K562 (cell line): ENCODE results near the gene UBE2A. TPM values are rescaled to one million over a fixed set of nuclear protein-coding genes. Genes with fewer than 3 reads are reported as not detected.

Experiments
- CBX3 ChIP-seq, 2 experiments: IDR thresholded peaks; 1 replicate in 1 of 2; 2 replicates in 1 of 2; pipeline ENCODE4 v1.6.1; 2012; ENCODE audit warnings: inconsistent platforms in 2 of 2, low read length in 2 of 2, borderline replicate concordance in 1 of 2, control low read depth in 1 of 2
- CBX5 ChIP-seq: IDR thresholded peaks from 2 replicates; pipeline ENCODE4 v1.6.1; 2014; ENCODE audit warnings: low read depth, borderline replicate concordance
- ELF1 ChIP-seq: fragments of 200-800 bp; sonication (Bioruptor generic); IDR thresholded peaks from 2 replicates; pipeline ENCODE4 v1.6.1; 2016; ENCODE audit warnings: missing genetic modification characterization, missing compliant biosample characterization
- EP400 ChIP-seq: fragments of 450-650 bp; IDR thresholded peaks from 2 replicates; pipeline ENCODE4 v1.6.1; 2017; ENCODE audit warnings: antibody characterized with exemption, mild to moderate bottlenecking, moderate library complexity
- FOXJ3 ChIP-seq: sonication (generic); formaldehyde crosslinking; IDR thresholded peaks from 2 replicates; pipeline ENCODE4 v1.4.0; 2020; ENCODE audit warnings: mild to moderate bottlenecking, missing genetic modification reagents
- HDAC1 ChIP-seq, 2 experiments: fragments of 450-650 bp; IDR thresholded peaks; 2 replicates each; pipeline ENCODE4 v1.6.1; 2016 to 2017; ENCODE audit warnings: inconsistent platforms in 1 of 2, mild to moderate bottlenecking in 1 of 2, moderate library complexity in 1 of 2
- SLC30A9 ChIP-seq: fragments of 250-450 bp; sonication (Bioruptor Pico); IDR thresholded peaks from 2 replicates; pipeline ENCODE4 v1.8.0; 2022; ENCODE audit warnings: mild to moderate bottlenecking, moderate library complexity
- XRCC5 ChIP-seq: fragments of 200-400 bp; formaldehyde crosslinking; IDR thresholded peaks from 2 replicates; pipeline ENCODE4 v1.6.1; 2017; ENCODE audit warnings: low read depth, mild to moderate bottlenecking, low read length
- ZNF311 ChIP-seq: fragments of 250-450 bp; sonication (Bioruptor Pico); IDR thresholded peaks from 2 replicates; pipeline ENCODE4 v1.4.0; 2020; ENCODE audit warnings: mild to moderate bottlenecking, moderate library complexity
- polyA plus RNA-seq, 8 experiments: library from polyadenylated mRNA; depleted of rRNA in 4 of 8; stranded (reverse) in 5 of 8; unstranded in 3 of 8; fragments of >200 nt; fragmentation: Nextera tagmentation in 2 of 8; fragmentation: Illumina TruSeq in 1 of 8; extraction: Ambion mirVana in 2 of 8; extraction: Trizol in 1 of 8; gene quantifications; 2 replicates each; pipeline versions ENCODE4 v1.2.1 to v1.2.3, GENCODE V29; 2011 to 2014; ENCODE audit warnings: inconsistent platforms in 1 of 8, missing spikeins in 1 of 8
- total RNA-seq, 7 experiments: library from RNA; depleted of rRNA in 6 of 7; stranded (reverse); fragments of >200 nt in 6 of 7; fragmentation: Illumina TruSeq in 2 of 7; extraction: Trizol in 2 of 7; gene quantifications; 2 replicates each; pipeline versions ENCODE4 v1.2.1 to v1.2.3, GENCODE V29; 2011 to 2021; ENCODE audit warnings: low replicate concordance in 1 of 7
- TF ChIP-seq, protein P1 (sequence below), 3 experiments: fragments of 200-800 bp in 1 of 3; fragments of 250-450 bp in 1 of 3; fragments of 450-650 bp in 1 of 3; sonication (Bioruptor Pico) in 1 of 3; sonication (Bioruptor generic) in 1 of 3; formaldehyde crosslinking in 1 of 3; IDR thresholded peaks; 2 replicates each; pipeline versions ENCODE4 v1.6.1 to v1.8.0; 2016 to 2022; ENCODE audit warnings: mild to moderate bottlenecking in 2 of 3, missing genetic modification characterization in 2 of 3, missing compliant biosample characterization in 1 of 3, moderate library complexity in 1 of 3
- TF ChIP-seq, protein P2 (sequence below): sonication (generic); formaldehyde crosslinking; IDR thresholded peaks from 2 replicates; pipeline ENCODE4 v1.8.0; 2023; ENCODE audit warnings: missing genetic modification reagents, mild to moderate bottlenecking, borderline replicate concordance
- TF ChIP-seq, protein P3 (sequence below): fragments of 250-450 bp; sonication (Bioruptor Pico); IDR thresholded peaks from 2 replicates; pipeline ENCODE4 v1.6.1; 2021; ENCODE audit warnings: mild to moderate bottlenecking
- TF ChIP-seq, protein P4 (sequence below): fragments of 200-400 bp; formaldehyde crosslinking; IDR thresholded peaks from 2 replicates; pipeline ENCODE4 v1.6.1; 2017; ENCODE audit warnings: mild to moderate bottlenecking, low read depth, low read length, moderate library complexity

Gene UBE2A
- total and polyA plus RNA-seq, 9 of the 15 experiments (the other 6 are each of a cell fraction or from before 2014, with no cell fraction given), result 21.6 to 87.6 (median 47.8) TPM

DNA sequence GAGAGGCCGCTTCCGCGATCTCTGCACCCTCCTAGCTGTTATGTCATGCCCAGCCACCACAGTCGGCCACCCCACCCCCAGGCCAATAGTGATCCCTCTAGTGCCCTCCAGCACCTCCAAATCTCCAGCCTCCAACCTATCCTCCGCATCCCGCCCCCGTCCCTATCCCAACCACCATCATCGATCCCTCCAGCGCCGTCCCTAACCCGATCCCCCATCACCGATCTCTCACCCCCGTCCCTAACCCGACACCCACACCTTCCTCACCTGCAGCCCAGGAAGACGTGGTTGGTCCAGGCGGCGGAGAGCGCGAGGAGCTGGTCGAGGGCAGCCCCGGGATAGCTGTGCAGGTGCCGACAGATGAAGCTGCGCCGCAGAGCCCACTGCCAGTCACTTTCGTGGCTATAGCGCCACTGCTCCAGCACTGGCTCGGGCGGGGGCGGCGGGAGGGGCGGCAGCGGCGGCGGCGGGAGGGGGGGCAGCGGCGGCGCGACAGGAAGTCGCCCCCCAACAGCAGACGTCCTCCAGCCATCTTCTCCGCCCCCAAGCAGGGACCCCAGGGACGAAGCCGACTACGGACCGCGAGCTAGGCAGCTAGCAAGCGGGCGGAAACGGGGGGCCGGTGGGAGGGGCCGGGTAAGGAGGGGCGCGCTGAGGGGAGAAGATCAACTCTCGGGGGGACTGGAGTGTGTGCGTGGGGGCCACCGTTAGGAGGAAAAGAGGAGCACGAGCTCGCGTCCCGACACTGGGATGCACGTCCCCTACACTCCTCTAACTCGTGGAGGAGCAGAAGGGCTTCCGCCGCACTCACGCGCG, 31.3 kb downstream of the UBE2A start (continued):
- TF ChIP-seq HDAC1 (IDR thresholded peaks at IDR 0.05) (peak in 1 of 2 experiments; percentile 19; a peak in 2 of 4 replicates), XRCC5 (no peak), EP400 (peak; percentile 90; the same call in 1 of the 2 replicates), CBX3 (IDR thresholded peaks at IDR 0.05; ENCODE audit: borderline replicate concordance in 1 of 2, low read length in 2 of 2) (no peak), SLC30A9 (CRISPR knock-in tag) (no peak), FOXJ3 (CRISPR knock-in tag) (no peak), CBX5 (no peak), ELF1 (tag) (0 out of 2 replicates have a peak, but pooled peaks have one; percentile 14), ZNF311 (CRISPR knock-in tag) (no peak)
- TF ChIP-seq, protein P1, sequence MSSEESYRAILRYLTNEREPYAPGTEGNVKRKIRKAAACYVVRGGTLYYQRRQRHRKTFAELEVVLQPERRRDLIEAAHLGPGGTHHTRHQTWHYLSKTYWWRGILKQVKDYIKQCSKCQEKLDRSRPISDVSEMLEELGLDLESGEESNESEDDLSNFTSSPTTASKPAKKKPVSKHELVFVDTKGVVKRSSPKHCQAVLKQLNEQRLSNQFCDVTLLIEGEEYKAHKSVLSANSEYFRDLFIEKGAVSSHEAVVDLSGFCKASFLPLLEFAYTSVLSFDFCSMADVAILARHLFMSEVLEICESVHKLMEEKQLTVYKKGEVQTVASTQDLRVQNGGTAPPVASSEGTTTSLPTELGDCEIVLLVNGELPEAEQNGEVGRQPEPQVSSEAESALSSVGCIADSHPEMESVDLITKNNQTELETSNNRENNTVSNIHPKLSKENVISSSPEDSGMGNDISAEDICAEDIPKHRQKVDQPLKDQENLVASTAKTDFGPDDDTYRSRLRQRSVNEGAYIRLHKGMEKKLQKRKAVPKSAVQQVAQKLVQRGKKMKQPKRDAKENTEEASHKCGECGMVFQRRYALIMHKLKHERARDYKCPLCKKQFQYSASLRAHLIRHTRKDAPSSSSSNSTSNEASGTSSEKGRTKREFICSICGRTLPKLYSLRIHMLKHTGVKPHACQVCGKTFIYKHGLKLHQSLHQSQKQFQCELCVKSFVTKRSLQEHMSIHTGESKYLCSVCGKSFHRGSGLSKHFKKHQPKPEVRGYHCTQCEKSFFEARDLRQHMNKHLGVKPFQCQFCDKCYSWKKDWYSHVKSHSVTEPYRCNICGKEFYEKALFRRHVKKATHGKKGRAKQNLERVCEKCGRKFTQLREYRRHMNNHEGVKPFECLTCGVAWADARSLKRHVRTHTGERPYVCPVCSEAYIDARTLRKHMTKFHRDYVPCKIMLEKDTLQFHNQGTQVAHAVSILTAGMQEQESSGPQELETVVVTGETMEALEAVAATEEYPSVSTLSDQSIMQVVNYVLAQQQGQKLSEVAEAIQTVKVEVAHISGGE (CRISPR knock-in tag; IDR thresholded peaks at IDR 0.05), result 0 out of 6 replicates have a peak, but pooled peaks of 1 of the 3 experiments have one; percentile 1
- TF ChIP-seq, protein P2, sequence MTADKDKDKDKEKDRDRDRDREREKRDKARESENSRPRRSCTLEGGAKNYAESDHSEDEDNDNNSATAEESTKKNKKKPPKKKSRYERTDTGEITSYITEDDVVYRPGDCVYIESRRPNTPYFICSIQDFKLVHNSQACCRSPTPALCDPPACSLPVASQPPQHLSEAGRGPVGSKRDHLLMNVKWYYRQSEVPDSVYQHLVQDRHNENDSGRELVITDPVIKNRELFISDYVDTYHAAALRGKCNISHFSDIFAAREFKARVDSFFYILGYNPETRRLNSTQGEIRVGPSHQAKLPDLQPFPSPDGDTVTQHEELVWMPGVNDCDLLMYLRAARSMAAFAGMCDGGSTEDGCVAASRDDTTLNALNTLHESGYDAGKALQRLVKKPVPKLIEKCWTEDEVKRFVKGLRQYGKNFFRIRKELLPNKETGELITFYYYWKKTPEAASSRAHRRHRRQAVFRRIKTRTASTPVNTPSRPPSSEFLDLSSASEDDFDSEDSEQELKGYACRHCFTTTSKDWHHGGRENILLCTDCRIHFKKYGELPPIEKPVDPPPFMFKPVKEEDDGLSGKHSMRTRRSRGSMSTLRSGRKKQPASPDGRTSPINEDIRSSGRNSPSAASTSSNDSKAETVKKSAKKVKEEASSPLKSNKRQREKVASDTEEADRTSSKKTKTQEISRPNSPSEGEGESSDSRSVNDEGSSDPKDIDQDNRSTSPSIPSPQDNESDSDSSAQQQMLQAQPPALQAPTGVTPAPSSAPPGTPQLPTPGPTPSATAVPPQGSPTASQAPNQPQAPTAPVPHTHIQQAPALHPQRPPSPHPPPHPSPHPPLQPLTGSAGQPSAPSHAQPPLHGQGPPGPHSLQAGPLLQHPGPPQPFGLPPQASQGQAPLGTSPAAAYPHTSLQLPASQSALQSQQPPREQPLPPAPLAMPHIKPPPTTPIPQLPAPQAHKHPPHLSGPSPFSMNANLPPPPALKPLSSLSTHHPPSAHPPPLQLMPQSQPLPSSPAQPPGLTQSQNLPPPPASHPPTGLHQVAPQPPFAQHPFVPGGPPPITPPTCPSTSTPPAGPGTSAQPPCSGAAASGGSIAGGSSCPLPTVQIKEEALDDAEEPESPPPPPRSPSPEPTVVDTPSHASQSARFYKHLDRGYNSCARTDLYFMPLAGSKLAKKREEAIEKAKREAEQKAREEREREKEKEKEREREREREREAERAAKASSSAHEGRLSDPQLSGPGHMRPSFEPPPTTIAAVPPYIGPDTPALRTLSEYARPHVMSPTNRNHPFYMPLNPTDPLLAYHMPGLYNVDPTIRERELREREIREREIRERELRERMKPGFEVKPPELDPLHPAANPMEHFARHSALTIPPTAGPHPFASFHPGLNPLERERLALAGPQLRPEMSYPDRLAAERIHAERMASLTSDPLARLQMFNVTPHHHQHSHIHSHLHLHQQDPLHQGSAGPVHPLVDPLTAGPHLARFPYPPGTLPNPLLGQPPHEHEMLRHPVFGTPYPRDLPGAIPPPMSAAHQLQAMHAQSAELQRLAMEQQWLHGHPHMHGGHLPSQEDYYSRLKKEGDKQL (CRISPR knock-in tag), result no peak
- TF ChIP-seq, protein P3, sequence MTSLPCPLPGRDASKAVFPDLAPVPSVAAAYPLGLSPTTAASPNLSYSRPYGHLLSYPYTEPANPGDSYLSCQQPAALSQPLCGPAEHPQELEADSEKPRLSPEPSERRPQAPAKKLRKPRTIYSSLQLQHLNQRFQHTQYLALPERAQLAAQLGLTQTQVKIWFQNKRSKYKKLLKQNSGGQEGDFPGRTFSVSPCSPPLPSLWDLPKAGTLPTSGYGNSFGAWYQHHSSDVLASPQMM (CRISPR knock-in tag), result no peak
- TF ChIP-seq, protein P4, sequence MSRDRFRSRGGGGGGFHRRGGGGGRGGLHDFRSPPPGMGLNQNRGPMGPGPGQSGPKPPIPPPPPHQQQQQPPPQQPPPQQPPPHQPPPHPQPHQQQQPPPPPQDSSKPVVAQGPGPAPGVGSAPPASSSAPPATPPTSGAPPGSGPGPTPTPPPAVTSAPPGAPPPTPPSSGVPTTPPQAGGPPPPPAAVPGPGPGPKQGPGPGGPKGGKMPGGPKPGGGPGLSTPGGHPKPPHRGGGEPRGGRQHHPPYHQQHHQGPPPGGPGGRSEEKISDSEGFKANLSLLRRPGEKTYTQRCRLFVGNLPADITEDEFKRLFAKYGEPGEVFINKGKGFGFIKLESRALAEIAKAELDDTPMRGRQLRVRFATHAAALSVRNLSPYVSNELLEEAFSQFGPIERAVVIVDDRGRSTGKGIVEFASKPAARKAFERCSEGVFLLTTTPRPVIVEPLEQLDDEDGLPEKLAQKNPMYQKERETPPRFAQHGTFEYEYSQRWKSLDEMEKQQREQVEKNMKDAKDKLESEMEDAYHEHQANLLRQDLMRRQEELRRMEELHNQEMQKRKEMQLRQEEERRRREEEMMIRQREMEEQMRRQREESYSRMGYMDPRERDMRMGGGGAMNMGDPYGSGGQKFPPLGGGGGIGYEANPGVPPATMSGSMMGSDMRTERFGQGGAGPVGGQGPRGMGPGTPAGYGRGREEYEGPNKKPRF, result no peak
